Ectodermal cell (in vitro differentiated cells): ENCODE results near the gene CCDC136.
A peak's percentile ranks its signal among the peaks of the same experiment; 100 is the strongest.

Experiments
- H3K27ac ChIP-seq: 2 replicates; pipeline ENCODE4 v1.7.0; 2013; ENCODE audit warnings: mild to moderate bottlenecking, low read depth, low read length; ENCODE audit not compliant: insufficient read depth, poor library complexity, severe bottlenecking
- H3K27me3 ChIP-seq: 2 replicates; pipeline ENCODE4 v1.7.0; 2013; ENCODE audit warnings: mild to moderate bottlenecking, low read length; ENCODE audit not compliant: insufficient read depth, control insufficient read depth, poor library complexity, severe bottlenecking
- H3K36me3 ChIP-seq: one replicate; pipeline ENCODE4 v1.7.0; 2013; ENCODE audit warnings: low read length; ENCODE audit not compliant: control insufficient read depth, insufficient read depth
- H3K4me1 ChIP-seq: one replicate; pipeline ENCODE4 v1.7.0; 2013; ENCODE audit warnings: low read length; ENCODE audit not compliant: control insufficient read depth, insufficient read depth
- H3K4me3 ChIP-seq: 2 replicates; pipeline ENCODE4 v1.7.0; 2013; ENCODE audit warnings: low read depth, low read length, control low read depth; ENCODE audit not compliant: insufficient read depth
- H3K9me3 ChIP-seq: 2 replicates; pipeline ENCODE4 v1.7.0; 2013; ENCODE audit warnings: mild to moderate bottlenecking, low read length, moderate library complexity; ENCODE audit not compliant: control insufficient read depth
- WGBS, 2 experiments: methylation state at CpG; one replicate each; pipeline ENCODE4 v1.1.7; 2013; ENCODE audit warnings: missing lambda C conversion rate in 2 of 2; 5-methylcytosine and 5-hydroxymethylcytosine counted together

Gene CCDC136

DNA sequence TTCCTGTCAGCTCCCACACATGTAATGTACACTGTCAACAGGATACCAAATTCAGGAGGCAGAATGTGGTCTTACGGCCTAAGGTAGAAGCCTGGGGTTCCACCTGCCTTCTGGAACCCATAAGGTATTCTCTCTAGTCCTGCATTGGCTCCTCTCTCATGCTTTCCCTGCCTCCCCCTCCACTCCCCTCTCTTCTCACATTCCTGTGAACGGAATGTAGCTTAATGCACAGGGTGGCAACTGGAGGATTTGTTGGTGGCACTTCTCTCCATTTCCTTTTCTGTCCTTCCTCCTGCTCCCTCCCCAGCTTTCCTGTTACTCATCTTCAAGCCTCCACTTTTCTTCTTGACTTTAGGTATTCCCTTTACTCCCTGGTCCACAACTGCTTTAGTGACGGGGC lies 26.9 kb downstream of the CCDC136 start:
- Histone ChIP-seq H3K4me1 (no peaks in the 10 kb centered on the region), H3K9me3 (no peaks in the 10 kb centered on the region), H3K27ac (no peak overlapping the region), H3K27me3 (no peaks in the 10 kb centered on the region), H3K36me3 (no peaks in the 10 kb centered on the region), H3K4me3 (no peak overlapping the region)
- 74 to 80% methylated on average over 3 of the region's 3 CpGs for WGBS, 2 experiments

DNA sequence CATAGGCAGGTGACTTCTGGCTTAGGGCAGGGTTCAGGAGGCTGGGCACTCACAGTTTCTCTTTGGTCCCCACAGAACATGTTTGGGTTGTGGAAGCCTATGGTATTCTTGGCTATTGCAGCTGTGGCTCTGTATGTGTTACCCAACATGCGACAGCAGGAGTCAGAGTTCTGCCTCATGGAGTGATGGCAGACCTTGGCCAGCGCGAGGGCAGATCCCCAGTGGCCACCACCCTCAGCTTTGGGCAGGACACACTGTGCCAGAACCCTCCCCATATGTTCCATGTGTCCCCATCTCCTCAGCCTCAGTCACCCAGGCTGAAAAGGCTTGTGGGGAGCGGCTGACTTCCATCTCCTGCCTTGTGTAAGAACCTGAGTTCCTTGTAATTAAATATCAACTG lies 30.0 kb downstream of the CCDC136 start:
- H3K36me3 ChIP-seq = no peaks in the 10 kb centered on the region

DNA sequence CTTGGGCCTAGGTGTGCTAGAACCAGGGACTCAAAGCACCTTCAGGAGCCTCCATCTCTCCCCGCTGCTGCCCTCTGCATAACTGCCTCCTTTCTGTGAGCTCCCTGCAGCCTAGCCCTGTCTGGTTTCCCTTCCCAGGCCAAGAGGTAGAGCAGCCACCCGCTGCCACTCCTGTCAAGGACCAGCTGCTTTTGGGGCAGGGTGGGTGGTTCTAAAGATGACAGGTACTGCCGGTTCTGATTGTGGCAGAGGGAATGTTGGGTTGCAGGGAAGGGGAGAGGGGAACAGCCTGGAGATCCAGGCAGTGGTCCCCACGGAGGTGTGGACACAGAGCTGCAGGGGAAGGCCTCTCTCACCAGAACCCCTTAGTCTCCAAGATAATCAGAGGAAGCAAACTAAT lies 34.7 kb downstream of the CCDC136 start:
- no peak overlapping the region for H3K27ac ChIP-seq
- H3K36me3 ChIP-seq = no peaks in the 10 kb centered on the region
- WGBS, 2 experiments = 82 to 89% methylated on average over 4 of the region's 4 CpGs
- peaks cover 23% of the 10 kb centered on the region for H3K4me1 ChIP-seq
- H3K9me3 ChIP-seq = no peaks in the 10 kb centered on the region
- H3K4me3 ChIP-seq = no peak overlapping the region
- peaks cover 20% of the 10 kb centered on the region for H3K27me3 ChIP-seq

More for the DNA sequence above, 30.0 kb downstream of the CCDC136 start:
- 92 to 94% methylated on average over 4 of the region's 4 CpGs for WGBS, 2 experiments
- Histone ChIP-seq H3K9me3 (no peaks in the 10 kb centered on the region), H3K27ac (no peak overlapping the region), H3K4me1 (no peaks in the 10 kb centered on the region), H3K4me3 (no peak overlapping the region), H3K27me3 (no peaks in the 10 kb centered on the region)

DNA sequence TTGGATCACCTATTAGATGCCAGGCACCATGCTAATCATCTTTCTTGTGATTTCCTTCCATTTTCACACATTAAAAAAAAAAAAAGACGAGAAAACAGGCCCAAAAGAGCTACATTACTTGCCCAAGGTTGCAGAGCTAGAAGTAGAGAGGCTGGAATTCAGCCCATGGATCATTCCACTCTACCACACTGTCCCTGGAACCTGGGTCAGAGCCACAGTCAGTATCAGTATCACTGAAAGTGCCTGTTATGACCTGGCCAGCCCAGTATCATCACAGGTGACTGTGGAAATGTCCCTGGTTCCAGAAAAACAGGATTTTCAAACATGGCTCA lies 35.1 kb downstream of the CCDC136 start:
- H3K9me3 ChIP-seq = no peaks in the 10 kb centered on the region
- peaks cover 26% of the 10 kb centered on the region for H3K4me1 ChIP-seq
- H3K36me3 ChIP-seq = no peaks in the 10 kb centered on the region
- no peak overlapping the region for H3K4me3 ChIP-seq
- H3K27ac ChIP-seq = no peak overlapping the region
- H3K27me3 ChIP-seq = peaks cover 20% of the 10 kb centered on the region
- WGBS, 2 experiments = 72 to 89% methylated on average over 1 of the region's 1 CpG

DNA sequence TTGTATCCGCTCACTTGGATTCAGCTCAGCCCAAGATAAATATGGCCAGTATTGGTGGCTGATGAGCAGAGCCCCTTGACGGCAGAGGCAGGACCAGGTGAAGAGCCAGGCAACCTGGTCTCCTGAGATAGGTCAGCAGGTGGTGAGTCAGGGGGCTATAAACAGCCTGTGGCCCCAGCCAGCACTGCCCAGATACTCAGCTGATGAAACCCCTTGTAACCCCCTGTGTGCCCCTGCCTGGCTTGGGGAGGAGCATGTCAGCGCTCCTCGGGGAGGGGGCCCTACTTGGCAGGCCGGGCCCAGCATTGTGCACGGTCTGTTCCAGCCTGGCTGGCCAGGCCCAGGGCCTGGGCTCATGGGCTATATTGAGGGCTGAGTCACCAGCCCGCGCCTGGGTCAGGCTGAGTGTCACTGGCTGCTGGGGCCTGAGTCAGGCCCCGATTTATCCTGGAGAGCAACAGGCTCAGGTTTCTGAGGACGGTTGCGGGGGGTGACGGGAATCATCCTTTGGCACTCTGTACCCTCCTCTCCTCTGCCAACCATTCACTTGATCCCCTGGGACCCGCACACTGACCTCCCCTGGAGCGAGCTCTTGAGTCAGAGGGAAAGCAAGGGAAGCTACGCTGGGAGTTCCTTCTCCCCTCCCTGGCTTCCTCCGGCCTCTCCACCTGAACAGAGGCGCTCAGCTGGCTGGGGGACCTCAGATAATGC lies 35.6 kb downstream of the CCDC136 start:
- peak overlapping the region; percentile 47 for H3K27ac ChIP-seq
- WGBS, 2 experiments = 52 to 54% methylated on average over 17 of the region's 17 CpGs
- no peaks in the 10 kb centered on the region for H3K36me3 ChIP-seq
- H3K27me3 ChIP-seq = peaks cover 20% of the 10 kb centered on the region
- no peak overlapping the region for H3K4me3 ChIP-seq
- no peaks in the 10 kb centered on the region for H3K9me3 ChIP-seq
- H3K4me1 ChIP-seq = peaks cover 30% of the 10 kb centered on the region

DNA sequence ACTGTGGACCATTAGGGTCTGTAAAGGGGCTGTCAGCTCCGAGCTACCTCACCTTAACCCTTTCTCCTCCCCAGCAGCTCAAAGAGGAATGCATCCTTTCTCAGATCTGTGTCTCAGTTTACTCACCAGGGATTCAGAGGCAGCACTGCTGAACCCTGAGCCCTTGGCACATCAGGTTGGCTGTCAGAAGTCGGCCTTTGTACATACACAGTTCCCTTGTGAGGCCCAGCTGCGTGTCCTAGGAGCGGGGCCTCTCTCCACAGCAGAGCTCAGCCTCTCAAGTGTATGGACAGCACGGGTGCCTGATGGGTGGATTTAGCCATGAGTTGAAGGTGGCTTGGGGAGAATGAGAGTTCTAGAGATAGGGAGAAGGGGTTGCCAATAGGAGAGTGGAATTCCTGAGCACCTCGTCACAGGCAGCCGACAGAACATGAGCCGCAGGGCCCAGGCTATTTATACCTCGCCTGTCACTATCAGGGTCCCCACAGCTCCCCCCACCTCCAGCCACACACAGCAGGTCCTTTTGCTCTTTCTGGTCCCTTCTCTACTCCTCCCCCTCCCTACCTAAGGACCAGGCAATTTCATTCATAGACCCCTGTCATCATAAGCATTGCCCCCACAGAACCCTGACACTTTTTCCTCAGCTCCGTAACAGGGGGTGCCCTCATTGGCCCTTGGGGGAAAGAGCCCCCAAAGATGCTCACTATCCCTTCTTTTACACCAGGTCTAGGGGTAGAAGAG lies 36.4 kb downstream of the CCDC136 start:
- H3K4me1 ChIP-seq = peaks cover 38% of the 10 kb centered on the region
- 58 to 68% methylated on average over 10 of the region's 10 CpGs for WGBS, 2 experiments
- no peaks in the 10 kb centered on the region for H3K9me3 ChIP-seq
- no peak overlapping the region for H3K4me3 ChIP-seq
- peaks cover 20% of the 10 kb centered on the region for H3K27me3 ChIP-seq
- H3K36me3 ChIP-seq = no peaks in the 10 kb centered on the region
- peak overlapping the region; percentile 47 for H3K27ac ChIP-seq

DNA sequence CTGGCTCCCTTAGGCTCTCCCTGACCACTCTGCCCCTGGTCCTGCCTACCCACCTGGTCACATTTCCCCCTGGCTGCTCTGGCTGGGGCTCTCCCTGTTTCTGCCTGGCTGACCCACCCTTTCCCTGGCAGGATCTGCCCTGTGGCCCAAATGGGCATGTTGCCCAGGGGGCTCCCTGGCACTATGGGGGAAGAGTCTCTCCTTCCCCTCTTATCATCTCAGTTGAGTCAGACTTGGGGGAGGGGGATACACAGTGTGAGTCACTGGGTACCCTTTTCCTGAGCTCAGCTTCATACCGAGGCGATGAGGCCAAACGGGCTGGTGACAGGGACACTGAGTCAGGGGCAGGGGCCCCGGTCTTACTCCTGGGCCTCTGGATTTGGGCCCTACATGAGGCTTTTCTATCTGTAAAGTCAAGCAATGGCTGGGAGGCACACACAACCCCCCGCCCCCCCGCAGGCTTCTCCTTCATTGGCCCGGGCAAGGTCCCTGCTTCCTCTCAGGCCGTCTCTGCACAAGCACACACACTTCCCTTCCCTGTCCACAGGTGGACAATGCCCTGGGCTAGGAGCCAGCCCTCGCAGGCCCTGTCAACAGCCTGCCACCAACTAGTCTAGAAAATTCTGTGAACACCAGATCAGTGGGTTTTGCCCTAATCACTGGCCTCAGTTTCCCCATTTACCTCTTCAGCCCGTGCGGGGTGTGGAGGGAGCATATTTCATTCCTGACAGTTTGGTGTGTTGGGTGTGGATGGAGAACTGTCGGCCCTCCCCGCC lies 37.8 kb downstream of the CCDC136 start:
- H3K27ac ChIP-seq = no peak overlapping the region
- peaks cover 47% of the 10 kb centered on the region for H3K4me1 ChIP-seq
- peak overlapping the region; percentile 60 for H3K4me3 ChIP-seq
- peaks cover 20% of the 10 kb centered on the region for H3K27me3 ChIP-seq
- 28 to 30% methylated on average over 11 to 13 of the region's 13 CpGs for whole genome bisulfite sequencing, 2 experiments
- no peaks in the 10 kb centered on the region for H3K9me3 ChIP-seq
- no peaks in the 10 kb centered on the region for H3K36me3 ChIP-seq

DNA sequence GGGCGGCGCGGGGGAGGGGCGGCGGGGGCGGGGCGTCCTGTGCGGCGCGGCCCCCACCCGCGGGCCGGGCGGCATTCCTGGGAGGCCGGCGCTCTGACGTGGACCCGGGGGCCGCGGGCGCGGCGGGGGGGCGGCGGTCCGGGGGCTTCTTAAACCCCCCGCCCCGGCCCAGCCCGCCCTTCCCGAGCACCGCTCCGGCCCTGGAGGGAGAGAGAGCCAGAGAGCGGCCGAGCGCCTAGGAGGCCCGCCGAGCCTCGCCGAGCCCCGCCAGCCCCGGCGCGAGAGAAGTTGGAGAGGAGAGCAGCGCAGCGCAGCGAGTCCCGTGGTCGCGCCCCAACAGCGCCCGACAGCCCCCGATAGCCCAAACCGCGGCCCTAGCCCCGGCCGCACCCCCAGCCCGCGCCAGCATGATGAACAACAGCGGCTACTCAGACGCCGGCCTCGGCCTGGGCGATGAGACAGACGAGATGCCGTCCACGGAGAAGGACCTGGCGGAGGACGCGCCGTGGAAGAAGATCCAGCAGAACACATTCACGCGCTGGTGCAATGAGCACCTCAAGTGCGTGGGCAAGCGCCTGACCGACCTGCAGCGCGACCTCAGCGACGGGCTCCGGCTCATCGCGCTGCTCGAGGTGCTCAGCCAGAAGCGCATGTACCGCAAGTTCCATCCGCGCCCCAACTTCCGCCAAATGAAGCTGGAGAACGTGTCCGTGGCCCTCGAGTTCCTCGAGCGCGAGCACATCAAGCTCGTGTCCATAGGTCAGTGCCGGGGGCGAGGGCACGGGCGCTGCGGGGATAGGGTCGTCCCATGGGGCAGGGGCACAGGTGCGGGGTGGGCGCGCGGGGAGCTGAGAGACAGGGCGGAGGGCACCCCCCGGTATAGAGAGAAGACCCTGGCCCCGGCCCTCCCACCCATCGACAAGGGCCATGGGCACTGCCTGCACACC lies 38.7 kb downstream of the CCDC136 start, which contains the start of gene FLNC:
TSS of gene FLNC (plus strand) at position 176 of the 947 bp plus-strand sequence. CDS start at position 408, 232 bp downstream.
- H3K36me3 ChIP-seq = no peaks in the 10 kb centered on the region
- H3K4me1 ChIP-seq = peaks cover 47% of the 10 kb centered on the region
- peak within 1 kb of the TSS; percentile 60 for H3K4me3 ChIP-seq
- H3K27ac ChIP-seq = peak within 1 kb of the TSS; percentile 90
- WGBS, 2 experiments = 1% methylated on average over 109 of the region's 109 CpGs
- peaks cover 20% of the 10 kb centered on the region for H3K27me3 ChIP-seq
- no peaks in the 10 kb centered on the region for H3K9me3 ChIP-seq

DNA sequence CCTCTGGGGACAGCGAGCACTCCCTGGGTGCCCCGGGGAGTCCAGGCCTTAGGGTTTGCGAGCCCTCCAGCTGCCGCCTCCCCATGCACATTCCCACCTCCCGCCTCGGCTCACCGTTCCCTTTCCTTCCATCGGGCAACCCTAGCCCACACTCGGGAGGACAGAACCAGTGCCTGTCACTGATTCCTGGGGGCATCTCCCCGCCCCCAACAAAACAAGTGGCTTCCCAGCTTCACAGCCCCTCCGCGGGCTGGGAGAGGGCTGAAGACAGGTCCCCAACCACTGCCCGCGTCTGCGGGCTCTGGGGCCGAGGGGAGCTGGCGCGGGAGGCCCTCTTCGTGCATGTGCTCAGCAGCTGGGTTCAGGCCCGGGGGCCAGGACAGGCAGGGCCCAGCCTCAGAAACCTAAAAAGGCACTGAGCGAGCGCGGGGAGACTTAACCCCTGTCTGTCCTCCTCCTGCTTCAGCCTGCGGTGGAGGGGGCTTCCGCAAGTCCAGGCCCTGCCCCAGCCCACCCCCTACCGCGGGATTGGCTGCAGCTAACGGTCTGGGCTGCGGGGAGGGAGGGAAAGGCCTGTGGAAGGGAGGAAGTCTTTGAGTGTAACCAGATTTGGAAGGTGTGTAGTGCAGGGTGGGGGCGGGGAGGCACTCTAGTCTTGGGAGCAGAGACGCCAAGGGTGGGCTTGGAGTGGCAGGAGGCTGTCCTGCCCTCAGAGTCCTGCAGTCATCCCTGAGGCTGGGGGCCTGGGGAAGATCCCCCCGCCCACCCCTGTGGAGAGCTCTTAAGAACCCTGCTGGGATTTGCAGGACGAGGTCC lies 39.6 kb downstream of the CCDC136 start:
- Histone ChIP-seq H3K27me3 (peaks cover 20% of the 10 kb centered on the region), H3K4me1 (peaks cover 47% of the 10 kb centered on the region), H3K4me3 (peak overlapping the region; percentile 60), H3K36me3 (no peaks in the 10 kb centered on the region), H3K9me3 (no peaks in the 10 kb centered on the region), H3K27ac (peak overlapping the region; percentile 90)
- WGBS, 2 experiments = 1% methylated on average over 33 of the region's 33 CpGs
